Left ventricle myocardium inferior (tissue), 1 donor: ENCODE results near the gene CHIA. TPM values are rescaled to one million over a fixed set of nuclear protein-coding genes. Genes with fewer than 3 reads are reported as not detected.

Experiments used
- DNase-seq: peaks from one replicate; pipeline ENCODE4 v3.0.0-alpha.2; 2020
- H3K27ac ChIP-seq: fragments of 200-600 bp; replicated peaks from 2 replicates; pipeline ENCODE4 v1.8.0; 2021
- H3K27me3 ChIP-seq: fragments of 200-600 bp; 2 replicates; pipeline ENCODE4 v1.8.0; 2021; ENCODE audit warnings: low read depth
- H3K36me3 ChIP-seq: fragments of 200-600 bp; 2 replicates; pipeline ENCODE4 v1.8.0; 2021
- H3K4me1 ChIP-seq: fragments of 200-600 bp; 2 replicates; pipeline ENCODE4 v1.8.0; 2021
- H3K4me3 ChIP-seq: fragments of 200-600 bp; 2 replicates; pipeline ENCODE4 v1.8.0; 2021; ENCODE audit warnings: mild to moderate bottlenecking, moderate library complexity
- H3K9me3 ChIP-seq: fragments of 200-600 bp; replicated peaks from 2 replicates; pipeline ENCODE4 v1.8.0; 2021
- intact Hi-C: fragments of 100-400 bp; cut with micrococcal nuclease; formaldehyde crosslinking; loops from one replicate; pipeline ENCODE4 v1.11.0; 2022
- total RNA-seq: library from RNA; stranded (reverse); fragmentation: NEBNext Ultra II Directional; extraction: Animal tissue kit (Norgen Biotek cat#: 25700); gene quantifications from one replicate; pipeline ENCODE4 v1.2.1, GENCODE V29; 2021
- TF ChIP-seq, protein P1 (sequence below): fragments of 200-600 bp; IDR thresholded peaks from 2 replicates; pipeline ENCODE4 v1.8.0; 2021; ENCODE audit warnings: antibody characterized with exemption, mild to moderate bottlenecking, borderline replicate concordance
- donor health status: DM: no; HTN: yes; CAD: no; lungs with severe emphysema.

CHIA gene
- total RNA-seq, 1 donor from 2014 or later, result not detected

- intact Hi-C loops, result no loop called here
- H3K4me1 ChIP-seq, result no peaks in the 10 kb centered on the region
- no peak for DNase-seq
- H3K9me3 ChIP-seq, result no peaks in the 10 kb centered on the region
- peaks cover 9% of the 10 kb centered on the region for H3K27me3 ChIP-seq
- H3K27ac ChIP-seq, result no peak overlapping the region
- H3K4me3 ChIP-seq, result no peak overlapping the region
- H3K36me3 ChIP-seq, result no peaks in the 10 kb centered on the region
- TF ChIP-seq, protein P1, sequence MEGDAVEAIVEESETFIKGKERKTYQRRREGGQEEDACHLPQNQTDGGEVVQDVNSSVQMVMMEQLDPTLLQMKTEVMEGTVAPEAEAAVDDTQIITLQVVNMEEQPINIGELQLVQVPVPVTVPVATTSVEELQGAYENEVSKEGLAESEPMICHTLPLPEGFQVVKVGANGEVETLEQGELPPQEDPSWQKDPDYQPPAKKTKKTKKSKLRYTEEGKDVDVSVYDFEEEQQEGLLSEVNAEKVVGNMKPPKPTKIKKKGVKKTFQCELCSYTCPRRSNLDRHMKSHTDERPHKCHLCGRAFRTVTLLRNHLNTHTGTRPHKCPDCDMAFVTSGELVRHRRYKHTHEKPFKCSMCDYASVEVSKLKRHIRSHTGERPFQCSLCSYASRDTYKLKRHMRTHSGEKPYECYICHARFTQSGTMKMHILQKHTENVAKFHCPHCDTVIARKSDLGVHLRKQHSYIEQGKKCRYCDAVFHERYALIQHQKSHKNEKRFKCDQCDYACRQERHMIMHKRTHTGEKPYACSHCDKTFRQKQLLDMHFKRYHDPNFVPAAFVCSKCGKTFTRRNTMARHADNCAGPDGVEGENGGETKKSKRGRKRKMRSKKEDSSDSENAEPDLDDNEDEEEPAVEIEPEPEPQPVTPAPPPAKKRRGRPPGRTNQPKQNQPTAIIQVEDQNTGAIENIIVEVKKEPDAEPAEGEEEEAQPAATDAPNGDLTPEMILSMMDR, result no peak
These were observed 39.1 kb upstream of the CHIA start for GRCh38 chr1:111251570-111251969.

DNA sequence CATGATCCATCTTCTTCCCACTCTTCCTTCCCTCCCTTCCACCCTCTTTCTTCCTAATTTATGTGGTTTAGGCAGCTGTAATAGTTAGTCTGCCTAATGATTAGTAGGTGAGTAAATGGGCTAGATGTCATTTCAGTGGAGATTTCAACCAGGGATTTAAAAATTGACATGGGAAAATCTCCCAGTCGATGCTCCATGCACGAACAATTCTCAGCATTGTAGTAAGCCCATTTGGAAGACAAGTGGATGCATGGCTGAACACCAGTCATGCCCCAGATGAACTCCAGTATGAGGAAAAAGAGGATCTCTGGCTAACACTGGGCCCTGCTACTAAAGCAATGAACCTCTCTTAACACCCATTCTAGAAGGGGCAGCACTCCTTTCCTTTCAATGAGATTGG, 37.9 kb upstream of the CHIA start:
- peaks cover 9% of the 10 kb centered on the region for H3K27me3 ChIP-seq
- H3K36me3 ChIP-seq, result no peaks in the 10 kb centered on the region
- DNase-seq, result no peak
- H3K4me1 ChIP-seq, result no peaks in the 10 kb centered on the region
- H3K27ac ChIP-seq, result no peak overlapping the region
- H3K9me3 ChIP-seq, result no peaks in the 10 kb centered on the region
- intact Hi-C loops, result no loop called here
- TF ChIP-seq, protein P1, result no peak
- no peak overlapping the region for H3K4me3 ChIP-seq

DNA sequence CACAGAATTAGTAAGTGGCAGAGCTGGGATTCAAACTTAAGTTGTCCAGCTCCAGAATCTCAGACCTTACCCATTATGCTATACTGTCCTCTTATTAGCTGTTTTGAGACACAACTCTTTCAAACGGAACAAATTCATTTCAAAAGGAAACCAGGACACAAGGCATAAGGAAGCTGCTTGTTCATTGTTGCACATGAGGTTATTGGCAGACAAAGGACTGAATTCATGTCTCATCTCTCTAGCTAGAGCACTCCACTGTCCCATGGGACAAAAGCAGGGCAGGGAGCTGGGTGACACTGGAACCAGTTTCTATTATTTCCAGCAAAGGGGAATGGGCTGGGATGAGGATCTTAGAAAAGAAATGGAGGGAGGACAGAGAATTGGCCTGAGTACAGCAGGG, 36.8 kb upstream of the CHIA start:
- no peak overlapping the region for H3K4me3 ChIP-seq
- TF ChIP-seq, protein P1, result no peak
- H3K4me1 ChIP-seq, result no peaks in the 10 kb centered on the region
- H3K9me3 ChIP-seq, result no peaks in the 10 kb centered on the region
- intact Hi-C loops, result no loop called here
- H3K27ac ChIP-seq, result no peak overlapping the region
- H3K36me3 ChIP-seq, result no peaks in the 10 kb centered on the region
- peaks cover 9% of the 10 kb centered on the region for H3K27me3 ChIP-seq
- DNase-seq, result no peak

- TF ChIP-seq, protein P1, result no peak
- no peak overlapping the region for H3K4me3 ChIP-seq
- H3K27ac ChIP-seq, result no peak overlapping the region
- H3K4me1 ChIP-seq, result no peaks in the 10 kb centered on the region
- intact Hi-C loops, result no loop called here
- peaks cover 7% of the 10 kb centered on the region for H3K9me3 ChIP-seq
- H3K27me3 ChIP-seq, result peaks cover 9% of the 10 kb centered on the region
- H3K36me3 ChIP-seq, result no peaks in the 10 kb centered on the region
- DNase-seq, result no peak
These were observed 33.5 kb upstream of the CHIA start for GRCh38 chr1:111256988-111257658.

- Histone ChIP-seq H3K4me1 (peaks cover 8% of the 10 kb centered on the region), H3K27ac (no peak overlapping the region), H3K27me3 (peaks cover 62% of the 10 kb centered on the region), H3K36me3 (no peaks in the 10 kb centered on the region), H3K4me3 (no peak overlapping the region), H3K9me3 (peaks cover 14% of the 10 kb centered on the region)
- no peak for DNase-seq
- TF ChIP-seq, protein P1, result no peak
- intact Hi-C loops, result no loop called here
These were observed 22.7 kb upstream of the CHIA start for GRCh38 chr1:111267801-111268508.
